Stimulated activated naive CD4-positive, alpha-beta T cell (primary cell): Measurements from ENCODE around the gene SLC6A9.

Experiments
- DNase-seq, 6 experiments: peaks; one replicate each; lab custom pipeline; 2025; lab: John Stamatoyannopoulos, UW

The SLC6A9 gene

DNA sequence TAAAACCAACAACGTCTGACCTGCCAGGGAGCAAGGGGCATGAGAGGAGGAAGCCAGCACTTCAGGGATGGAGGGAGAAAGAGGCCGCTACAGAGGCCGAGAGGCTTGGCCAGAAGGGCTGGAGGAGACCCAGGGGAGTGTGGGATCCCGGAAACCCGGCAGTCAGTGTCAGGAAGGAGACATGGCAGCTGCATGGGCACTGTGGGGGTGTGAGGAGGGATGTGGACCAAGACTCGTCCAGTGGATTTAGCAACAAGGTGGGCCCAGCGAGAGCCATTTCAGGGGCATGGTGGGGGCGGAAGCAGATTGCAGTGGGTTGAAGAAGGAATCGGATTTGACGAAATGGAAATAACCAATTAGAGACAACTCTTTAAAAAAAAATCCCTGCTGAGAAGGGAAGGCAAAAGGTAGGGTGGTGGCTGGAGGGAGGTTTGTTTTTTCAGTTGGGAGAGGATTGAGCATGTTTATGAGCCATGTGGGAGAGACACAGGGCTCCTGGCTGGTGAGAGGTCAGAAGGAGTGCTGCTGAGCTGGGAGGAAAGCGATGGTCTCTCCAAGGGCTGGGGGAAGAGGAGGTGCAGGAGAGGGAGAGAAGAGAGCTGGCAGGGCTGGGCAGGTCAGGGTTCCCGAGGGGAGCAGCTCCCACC lies 47.9 kb downstream of the SLC6A9 start:
- no peak for DNase-seq

DNA sequence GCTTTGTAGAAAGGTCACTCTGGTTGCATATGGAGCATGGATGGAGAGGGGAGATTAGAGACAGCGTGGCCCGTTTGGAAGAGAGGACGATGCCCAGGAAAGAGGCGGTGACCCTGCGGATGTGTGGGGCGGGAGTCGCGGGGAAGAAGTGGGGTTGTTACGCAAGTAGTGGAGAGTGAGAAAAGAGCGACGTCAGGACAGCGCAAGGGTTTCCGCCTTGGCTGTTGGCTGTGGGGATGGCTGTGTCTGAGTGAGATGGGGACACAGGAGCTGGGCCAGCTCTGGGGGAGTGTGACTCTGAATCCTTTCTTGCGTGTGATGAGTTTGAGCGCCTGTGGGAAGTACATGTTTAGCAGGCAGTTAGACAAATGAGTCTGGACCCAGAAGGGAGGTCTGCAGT lies 48.5 kb downstream of the SLC6A9 start:
- no peak for DNase-seq

DNA sequence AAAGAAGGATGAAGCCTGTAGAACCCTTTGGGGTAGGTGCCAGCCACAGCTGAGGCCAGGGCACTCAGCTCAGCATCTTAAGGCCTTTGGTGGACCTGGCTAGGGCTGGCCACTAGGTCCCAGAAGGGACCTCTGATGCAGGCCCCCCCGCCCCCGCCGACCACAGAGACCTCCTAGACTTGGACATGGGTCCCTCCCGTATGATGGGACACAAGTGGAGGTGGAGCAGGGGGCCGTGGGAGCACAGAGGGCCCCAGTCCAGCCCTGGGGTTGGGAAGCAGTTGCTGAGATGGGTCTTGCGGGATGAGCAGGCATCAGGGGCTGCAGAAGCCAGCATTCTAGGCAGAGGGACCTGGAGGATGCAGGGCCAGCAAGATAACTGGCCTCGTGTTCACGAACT lies 49.0 kb downstream of the SLC6A9 start:
- no peak for DNase-seq

DNA sequence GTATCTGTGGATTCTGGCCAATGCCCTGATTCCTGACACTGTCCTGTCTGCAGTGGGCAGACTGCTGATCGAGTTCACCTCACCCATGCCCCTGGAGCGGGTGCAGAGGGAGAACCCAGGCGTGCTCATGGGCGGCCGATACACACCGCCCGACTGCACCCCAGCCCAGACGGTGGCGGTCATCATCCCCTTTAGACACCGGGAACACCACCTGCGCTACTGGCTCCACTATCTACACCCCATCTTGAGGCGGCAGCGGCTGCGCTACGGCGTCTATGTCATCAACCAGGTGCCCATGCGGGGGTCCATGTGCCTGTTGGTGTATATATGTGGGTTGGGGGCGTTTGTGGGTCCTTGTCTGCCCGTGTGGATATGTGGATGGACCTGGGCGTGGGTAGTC lies 49.6 kb downstream of the SLC6A9 start:
- no peak for DNase-seq

DNA sequence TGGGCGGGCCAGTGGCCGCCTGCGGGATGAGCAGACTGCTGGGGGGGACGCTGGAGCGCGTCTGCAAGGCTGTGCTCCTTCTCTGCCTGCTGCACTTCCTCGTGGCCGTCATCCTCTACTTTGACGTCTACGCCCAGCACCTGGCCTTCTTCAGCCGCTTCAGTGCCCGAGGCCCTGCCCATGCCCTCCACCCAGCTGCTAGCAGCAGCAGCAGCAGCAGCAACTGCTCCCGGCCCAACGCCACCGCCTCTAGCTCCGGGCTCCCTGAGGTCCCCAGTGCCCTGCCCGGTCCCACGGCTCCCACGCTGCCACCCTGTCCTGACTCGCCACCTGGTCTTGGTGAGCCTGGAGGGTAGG lies 50.1 kb downstream of the SLC6A9 start:
- no peak for DNase-seq

DNA sequence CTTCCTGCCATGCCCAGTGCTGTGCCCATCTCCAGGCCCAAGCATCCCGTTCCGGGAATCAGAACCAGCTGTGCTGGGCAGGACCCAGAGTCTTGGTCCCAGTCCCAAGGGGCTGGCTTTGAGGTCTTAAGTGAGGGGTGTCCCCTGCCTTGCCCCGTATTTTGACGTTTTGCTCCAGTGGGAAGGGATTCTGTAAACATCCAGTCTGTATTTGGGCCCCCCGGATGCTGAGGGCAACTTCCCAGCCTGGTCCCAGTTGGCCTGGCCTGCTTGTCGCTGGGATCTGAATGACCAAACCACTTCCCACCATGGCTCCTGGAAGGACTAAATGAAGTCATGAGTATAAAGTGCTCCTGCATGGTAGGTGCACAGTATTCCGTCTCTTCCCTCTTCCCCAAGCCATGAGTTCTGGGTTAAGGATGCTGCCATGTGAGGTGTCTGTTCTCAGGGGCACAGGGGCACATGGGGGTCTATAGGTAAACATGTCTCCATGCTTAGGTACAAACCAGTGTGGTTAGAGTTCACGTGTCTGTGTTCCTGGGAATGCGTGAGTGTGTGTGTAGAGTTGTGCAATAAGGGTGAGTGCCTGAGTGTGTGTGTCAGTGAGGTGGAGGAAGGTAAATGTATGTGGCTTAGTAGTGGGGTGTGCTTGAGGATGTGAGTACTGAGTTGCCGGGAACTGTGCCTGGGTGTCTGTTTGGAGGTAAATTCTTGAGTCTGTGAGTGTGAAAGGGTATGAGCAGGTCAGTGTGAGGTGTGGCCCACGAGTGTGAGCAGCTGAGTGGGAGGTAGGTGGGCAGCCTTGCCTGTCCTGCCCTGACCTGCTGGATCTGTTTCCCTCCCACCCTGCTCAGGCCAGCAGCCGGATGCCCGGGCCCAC lies 50.8 kb downstream of the SLC6A9 start:
- no peak for DNase-seq

DNA sequence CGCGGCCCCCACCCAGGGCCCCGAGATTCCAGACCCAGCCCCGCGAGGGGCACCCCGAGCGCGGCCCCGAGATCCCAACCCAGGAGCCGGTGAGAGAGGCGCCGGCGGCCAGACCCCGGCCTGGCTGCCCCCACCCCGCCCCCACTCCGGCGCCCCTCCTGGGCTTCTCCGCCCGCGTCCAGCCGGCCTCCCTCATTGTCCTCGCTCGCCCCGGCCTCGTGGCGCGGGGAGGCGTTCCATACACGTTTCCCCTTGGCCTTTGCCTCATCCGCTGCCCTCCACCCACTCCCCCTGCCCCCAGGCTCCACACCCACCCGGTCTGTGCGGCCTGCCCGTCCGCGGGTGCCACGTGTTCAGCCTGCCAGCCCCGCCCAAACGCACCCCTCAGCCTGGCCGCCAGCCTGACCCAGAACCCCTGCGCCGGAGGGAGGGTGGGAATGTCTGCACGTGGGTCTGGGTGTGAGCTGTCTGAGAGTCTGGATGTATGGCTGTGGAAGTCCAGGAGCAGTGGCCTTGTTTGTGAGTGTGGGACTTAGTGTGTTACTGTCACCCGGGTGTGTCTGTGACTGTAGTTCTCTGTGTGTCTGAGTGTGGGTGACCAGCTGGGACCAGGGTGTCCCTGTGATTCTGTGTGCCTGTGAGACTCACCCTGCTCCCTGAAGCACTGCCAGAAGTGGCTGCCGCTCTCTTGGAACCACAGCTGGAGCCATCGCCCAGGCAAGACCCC lies 51.6 kb downstream of the SLC6A9 start:
- no peak for DNase-seq

DNA sequence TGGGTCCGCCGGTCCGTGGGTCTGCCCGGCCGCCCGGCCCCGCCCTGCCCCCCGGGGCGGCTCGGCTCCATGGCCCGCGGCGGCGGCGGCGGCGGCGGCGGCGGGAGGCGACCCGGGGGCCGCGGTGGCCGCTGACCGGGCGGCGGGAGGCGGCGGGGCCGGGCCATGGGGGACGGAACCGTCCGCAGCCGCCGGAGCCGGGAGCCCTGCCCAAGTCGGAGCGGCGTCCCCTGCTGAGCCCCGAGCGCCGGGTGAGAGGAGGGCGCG lies 52.1 kb downstream of the SLC6A9 start:
- no peak for DNase-seq

DNA sequence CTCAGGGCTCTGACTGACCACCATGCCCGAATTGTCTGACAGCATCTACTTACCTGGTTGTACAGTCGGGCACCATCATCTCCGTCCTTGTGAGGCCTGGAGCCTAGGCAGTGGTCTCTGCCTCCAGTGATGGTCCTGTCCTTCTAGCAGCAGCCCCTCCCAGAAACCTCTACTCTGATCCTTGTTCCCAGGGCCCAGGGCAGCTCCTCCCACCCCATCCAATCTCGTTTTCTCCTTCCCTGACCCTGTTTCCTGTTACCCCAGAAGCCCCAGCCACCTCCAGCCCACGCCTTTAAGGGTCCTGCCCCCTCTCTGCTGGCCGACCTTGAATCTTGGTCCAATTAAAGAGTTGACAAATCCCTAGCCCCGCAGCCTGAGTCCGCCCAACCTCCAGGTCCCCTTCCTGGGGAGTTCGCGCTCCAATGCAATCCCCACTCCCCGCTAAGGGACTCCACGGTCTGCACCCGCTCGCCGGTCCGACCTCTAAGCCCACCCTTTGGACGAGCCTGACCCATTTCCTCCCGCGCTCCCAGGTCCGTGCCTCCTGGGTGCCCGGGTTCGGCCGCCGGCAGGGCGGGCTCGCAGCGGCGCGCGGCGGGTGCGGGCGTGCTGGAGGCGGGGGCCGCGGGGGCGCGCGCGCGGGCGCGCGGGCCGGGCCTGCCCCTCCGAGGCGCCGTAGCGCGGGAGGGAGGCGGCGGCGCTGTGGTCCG lies 52.6 kb downstream of the SLC6A9 start, which contains the start of gene B4GALT2:
Gene B4GALT2 (plus strand): TSS at position 660 of the 710 bp plus-strand sequence. CDS start 1,951 bp downstream, outside the sequence.
- no peak for DNase-seq

DNA sequence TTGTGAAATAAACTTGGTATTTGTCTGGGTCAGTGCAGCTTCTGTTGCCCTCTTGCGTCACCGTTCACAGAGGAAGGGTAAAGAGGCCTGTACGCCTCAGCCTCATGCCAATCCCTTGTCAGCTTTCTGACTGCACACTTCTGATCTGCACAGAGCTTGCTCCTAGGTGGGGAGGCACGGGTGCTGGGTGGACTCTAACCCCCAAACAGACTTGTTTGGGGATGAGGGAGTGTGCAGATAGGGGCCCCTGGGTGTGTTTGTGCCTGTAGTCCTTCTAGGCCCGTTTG lies 53.1 kb downstream of the SLC6A9 start:
- no peak for DNase-seq

DNA sequence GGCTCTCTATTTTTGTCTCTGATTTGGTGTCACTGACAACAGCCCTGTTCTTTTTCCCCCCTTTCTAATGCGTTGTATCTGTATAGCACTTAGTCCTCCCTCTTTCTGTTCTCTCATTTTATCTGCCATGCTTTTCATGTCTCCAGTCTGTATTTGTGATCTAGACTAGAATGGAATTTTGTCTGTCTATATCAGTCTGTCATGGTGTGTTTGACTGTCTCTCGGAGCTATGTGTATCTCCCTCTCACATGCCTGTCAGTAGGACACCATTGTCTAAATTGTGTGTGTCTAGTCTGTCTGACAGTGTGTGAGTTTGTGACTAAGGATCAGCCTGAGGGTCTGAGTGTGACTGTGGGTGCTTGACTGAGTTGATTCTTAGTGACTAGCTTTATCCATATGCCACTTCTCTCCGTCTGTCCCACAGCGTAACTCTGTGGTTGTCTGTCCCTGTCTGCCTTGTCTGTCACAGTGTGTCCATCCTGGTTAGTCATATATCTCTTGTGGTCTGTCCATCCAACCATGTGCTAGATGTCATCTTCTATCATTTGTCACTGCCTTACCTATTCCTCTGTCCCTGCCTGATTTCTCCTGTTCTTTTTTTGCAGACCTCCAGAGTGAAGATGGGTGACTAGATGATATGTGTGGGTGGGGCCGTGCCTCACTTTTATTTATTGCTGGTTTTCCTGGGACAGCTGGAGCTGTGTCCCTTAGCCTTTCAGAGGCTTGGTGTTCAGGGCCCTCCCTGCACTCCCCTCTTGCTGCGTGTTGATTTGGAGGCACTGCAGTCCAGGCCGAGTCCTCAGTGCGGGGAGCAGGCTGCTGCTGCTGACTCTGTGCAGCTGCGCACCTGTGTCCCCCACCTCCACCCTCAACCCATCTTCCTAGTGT lies 53.6 kb downstream of the SLC6A9 start:
- no peak for DNase-seq

DNA sequence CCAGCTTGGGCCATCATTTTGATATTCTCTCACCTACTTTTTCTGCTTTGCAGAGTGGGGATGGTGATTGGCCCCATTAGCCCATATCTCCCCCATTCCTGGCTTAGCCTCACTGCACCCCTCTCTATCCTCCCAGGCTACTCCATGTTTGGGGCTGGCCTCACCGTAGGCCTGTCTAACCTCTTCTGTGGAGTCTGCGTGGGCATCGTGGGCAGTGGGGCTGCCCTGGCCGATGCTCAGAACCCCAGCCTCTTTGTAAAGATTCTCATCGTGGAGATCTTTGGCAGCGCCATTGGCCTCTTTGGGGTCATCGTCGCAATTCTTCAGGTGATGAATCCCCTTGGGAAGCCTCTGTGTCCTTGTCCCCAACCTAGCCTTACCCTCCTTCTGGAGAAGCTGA lies 54.4 kb downstream of the SLC6A9 start:
- no peak for DNase-seq

DNA sequence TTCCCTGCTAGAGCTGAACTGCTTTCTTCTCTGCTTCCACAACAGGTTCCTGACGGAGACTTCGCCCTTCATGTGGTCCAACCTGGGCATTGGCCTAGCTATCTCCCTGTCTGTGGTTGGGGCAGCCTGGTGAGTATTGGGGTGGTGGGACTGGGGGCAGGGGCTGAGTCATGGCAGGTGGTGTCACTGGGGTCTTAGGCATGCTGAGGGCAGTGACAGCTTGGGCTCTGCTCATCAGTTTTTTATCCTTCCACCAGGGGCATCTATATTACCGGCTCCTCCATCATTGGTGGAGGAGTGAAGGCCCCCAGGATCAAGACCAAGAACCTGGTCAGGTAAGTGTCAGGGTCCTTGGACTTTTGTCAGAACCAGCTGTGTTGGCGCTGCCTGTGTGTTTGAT lies 55.2 kb downstream of the SLC6A9 start:
- DNase-seq = no peak

DNA sequence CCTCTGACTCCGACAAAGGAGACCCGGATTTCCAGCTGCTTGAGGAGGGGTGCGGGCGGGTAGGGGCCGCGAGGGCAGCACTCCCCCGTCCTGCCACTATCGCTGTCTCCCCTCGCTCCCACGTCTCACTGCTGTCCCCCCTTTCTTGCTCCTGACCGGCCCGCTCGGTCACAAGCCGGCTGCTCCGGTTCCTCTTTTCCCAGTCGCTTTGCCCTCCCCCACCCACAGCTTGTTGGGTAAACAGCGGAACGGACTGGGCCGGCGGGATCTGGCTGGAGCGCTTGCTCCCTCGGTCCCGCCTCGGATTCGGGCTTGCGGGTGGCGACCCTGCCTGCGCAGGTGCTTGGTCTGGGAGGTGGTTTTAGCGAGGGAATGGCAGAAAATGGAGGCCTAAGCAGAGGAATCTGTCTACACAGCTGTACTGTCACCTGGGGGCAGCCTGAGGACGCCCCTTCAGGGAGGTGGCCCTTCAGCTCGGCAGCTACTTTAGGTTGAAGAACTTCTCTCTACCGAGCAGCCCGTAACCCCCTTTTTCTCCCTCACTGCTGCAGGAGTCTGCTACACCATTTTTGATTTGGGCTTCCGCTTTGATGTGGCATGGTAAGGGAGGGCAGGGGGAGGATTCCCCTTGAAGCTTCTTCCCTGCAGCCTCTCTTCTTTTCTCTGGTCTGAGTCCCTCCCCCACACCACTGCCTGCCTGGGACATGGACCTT lies 55.9 kb downstream of the SLC6A9 start:
- peak; percentile 20 to 70 (median 50) for DNase-seq

DNA sequence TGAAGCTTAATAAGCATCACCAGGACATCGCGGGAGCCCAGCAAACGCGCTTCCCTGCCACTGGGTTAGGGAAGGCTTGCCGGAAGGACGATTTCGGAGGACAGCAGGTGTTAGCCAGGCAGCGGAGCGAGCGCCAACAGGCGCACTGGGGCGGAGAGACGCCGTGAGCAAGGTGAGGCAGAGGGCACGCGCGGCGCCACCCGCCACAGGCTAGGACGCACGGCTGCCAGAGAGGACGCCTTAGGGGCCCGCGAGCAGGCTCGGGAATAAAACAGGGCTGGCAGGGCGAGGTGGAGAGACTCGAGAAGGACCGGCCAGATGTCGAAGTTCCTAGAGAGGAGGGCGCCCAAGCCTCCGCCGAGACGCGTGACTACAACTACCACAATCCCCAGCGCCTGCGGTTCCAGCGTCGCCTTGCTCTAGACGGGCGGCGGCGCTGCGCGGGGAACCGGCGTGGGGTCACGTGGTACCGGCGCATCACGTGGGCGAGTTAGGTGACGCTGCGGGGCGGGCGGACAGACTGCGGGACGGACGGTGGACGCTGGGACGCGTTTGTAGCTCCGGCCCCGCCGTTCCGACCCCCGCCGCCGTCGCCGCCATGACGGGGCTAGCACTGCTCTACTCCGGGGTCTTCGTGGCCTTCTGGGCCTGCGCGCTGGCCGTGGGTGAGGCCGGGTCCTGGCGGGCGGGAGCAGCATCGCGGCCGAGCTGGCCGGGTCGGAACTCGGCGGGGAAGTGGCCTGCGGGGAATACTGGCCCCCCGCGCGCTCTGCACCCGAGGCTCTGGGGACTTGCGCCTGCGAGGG lies 56.6 kb downstream of the SLC6A9 start, which contains the start of gene ATP6V0B:
Gene ATP6V0B (plus strand): TSS at position 518 of the 806 bp plus-strand sequence. CDS start 81 bp downstream, at position 599.
- peak; percentile 82 to 94 (median 87) for DNase-seq

DNA sequence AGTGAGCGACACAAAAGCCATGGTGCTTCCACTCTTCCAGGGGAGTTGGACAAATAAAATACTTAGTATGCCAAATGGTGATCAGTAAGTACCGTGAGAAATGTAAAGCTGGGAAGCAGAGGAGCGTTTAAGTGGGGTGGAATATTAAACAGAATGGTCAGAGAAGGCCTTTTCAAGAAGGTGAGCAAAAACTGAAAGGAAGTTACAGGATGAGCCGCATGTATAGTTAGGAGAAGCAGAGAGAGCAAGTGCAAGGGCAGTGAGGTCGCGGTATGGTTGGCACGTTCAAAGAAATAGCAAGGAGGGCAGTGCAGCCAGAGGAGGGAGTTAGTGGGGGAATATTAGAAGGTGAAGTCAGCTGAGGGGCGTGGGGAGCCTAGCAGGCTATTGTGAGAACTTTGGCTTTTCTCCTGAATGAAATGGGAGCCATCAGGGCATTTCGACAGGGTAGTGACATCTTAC lies 57.2 kb downstream of the SLC6A9 start:
- peak in 1 of 6 experiments; percentile 57 for DNase-seq

DNA sequence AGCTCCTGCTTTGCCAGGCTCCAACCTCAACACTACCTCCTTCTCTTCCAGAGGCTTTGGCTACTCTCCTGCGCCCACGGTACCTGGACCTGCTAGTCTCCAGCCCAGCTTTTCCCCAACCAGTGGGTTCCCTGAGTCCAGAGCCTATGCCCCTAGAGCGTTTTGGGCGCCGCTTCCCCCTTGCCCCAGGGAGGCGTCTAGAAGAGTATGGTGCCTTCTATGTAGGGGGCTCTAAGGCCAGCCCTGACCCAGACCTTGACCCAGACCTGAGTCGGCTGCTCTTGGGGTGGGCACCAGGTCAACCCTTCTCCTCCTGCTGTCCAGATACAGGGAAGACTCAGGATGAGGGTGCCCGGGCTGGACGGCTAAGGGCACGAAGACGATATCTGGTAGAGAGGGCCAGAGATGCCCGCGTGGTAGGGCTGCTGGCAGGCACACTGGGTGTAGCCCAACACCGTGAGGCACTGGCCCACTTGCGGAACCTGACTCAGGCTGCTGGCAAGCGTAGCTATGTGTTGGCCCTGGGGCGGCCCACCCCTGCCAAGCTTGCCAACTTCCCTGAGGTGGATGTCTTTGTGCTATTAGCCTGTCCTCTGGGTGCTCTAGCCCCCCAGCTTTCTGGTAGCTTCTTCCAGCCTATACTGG lies 59.8 kb downstream of the SLC6A9 start:
- no peak for DNase-seq

DNA sequence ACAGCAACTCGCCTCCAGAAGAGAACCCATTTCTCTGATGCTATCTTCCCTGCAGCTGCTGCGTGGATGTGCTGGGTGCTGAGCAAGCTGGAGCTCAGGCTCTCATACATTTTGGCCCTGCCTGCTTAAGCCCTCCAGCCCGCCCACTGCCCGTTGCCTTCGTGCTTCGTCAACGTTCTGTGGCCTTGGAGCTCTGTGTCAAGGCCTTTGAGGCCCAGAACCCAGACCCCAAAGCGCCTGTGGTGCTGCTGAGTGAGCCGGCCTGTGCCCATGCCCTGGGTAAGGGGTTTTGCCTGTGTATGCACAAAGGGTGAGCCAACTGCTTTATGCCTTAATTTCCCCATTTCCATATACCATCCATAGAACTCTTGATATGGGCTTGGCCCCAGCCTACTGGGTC lies 60.4 kb downstream of the SLC6A9 start:
- DNase-seq = no peak

DNA sequence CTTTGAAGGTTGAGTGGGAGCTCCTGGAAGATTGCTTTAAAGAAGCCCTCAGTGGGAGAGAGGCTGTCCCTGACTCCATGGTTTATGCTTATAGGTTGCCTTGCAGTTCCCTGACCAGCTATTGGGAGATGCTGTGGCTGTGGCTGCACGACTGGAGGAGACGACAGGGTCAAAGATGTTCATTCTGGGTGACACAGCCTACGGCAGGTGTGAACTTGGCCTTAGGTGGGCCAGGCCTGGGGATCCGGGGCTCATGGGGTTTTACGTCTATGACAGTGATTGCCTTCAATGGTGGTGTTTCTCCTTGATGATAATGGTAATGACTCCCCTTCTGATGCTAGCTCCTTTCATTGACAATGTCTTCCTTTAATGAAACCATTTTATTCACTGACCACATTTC lies 60.8 kb downstream of the SLC6A9 start:
- DNase-seq = no peak
